HEK293T (cell line): ENCODE results near the gene SCT.

ENCODE experiments used
- ARNT ChIP-seq: fragments of 450-650 bp; IDR thresholded peaks from 2 replicates; pipeline ENCODE4 v1.6.1; 2017; ENCODE audit warnings: mild to moderate bottlenecking
- BHLHE40 ChIP-seq: fragments of 450-650 bp; IDR thresholded peaks from 2 replicates; pipeline ENCODE4 v1.6.1; 2016; ENCODE audit warnings: mild to moderate bottlenecking, moderate library complexity, borderline replicate concordance
- FOXK2 ChIP-seq: fragments of 450-650 bp; IDR thresholded peaks from 2 replicates; pipeline ENCODE4 v1.6.1; 2016; ENCODE audit warnings: mild to moderate bottlenecking
- HDGF ChIP-seq: fragments of 450-650 bp; IDR thresholded peaks from 2 replicates; pipeline ENCODE4 v1.6.1; 2017; ENCODE audit warnings: antibody characterized with exemption, borderline replicate concordance
- L3MBTL2 ChIP-seq: fragments of 450-650 bp; conservative IDR thresholded peaks from 2 replicates; pipeline ENCODE4 v1.6.1; 2016; ENCODE audit warnings: mild to moderate bottlenecking
- NFRKB ChIP-seq: fragments of 450-650 bp; IDR thresholded peaks from 2 replicates; pipeline ENCODE4 v1.6.1; 2016; ENCODE audit warnings: mild to moderate bottlenecking, moderate library complexity
- SP1 ChIP-seq: fragments of 450-650 bp; IDR thresholded peaks from 2 replicates; pipeline ENCODE4 v1.6.1; 2017
- SUZ12 ChIP-seq: fragments of 450-650 bp; IDR thresholded peaks from 2 replicates; pipeline ENCODE4 v1.6.1; 2016; ENCODE audit warnings: mild to moderate bottlenecking
- ZNF384 ChIP-seq: fragments of 450-650 bp; IDR thresholded peaks from 2 replicates; pipeline ENCODE4 v1.6.1; 2016

- TF ChIP-seq HDGF: no peak
- TF ChIP-seq FOXK2: no peak
- TF ChIP-seq SP1: no peak
- TF ChIP-seq SUZ12: no peak
- no peak for TF ChIP-seq ZNF384
- TF ChIP-seq L3MBTL2: no peak
- TF ChIP-seq ARNT: no peak
- TF ChIP-seq NFRKB: no peak
- TF ChIP-seq BHLHE40: no peak
Observed at GRCh38 chr11:612201-612960, 14.6 kb downstream of the SCT start.
